Measurements from ENCODE around the gene WDPCP. TPM values are rescaled to one million over a fixed set of nuclear protein-coding genes. Genes with fewer than 3 reads are reported as not detected.

WDPCP gene
- total and polyA plus RNA-seq, 10 of the 15 experiments (the other 5 are each of a cell fraction or from before 2014, with no cell fraction given): 2.1 to 7.9 (median 4.6) TPM

- H3K9me3 ChIP-seq (replicated peaks; ENCODE audit: control insufficient read depth, insufficient read depth, low read length): no peaks in the 10 kb centered on the region
- H3K4me1 ChIP-seq (ENCODE audit: control insufficient read depth, insufficient read depth, low read length): peaks cover 6% of the 10 kb centered on the region
- peak overlapping the region; percentile 2 for H3K4me2 ChIP-seq (ENCODE audit: control insufficient read depth, insufficient read depth)
- peak overlapping the region; percentile 95 for H3K9ac ChIP-seq (ENCODE audit: control insufficient read depth, insufficient read depth, low read length)
- FAIRE-seq: no peak
- peaks cover 51% of the 10 kb centered on the region for H3K79me2 ChIP-seq (ENCODE audit: control insufficient read depth, insufficient read depth, low read length)
- RAD21 ChIA-PET (ENCODE audit: unreplicated experiment): interaction anchor here (1.0 to 1.6 kb wide), 3 partner anchors 12 to 545 kb away, joined by 3 to 6 read pairs (median 4); no protein-coding TSS in a partner anchor
- 2% methylated on average over 33 of the region's 33 CpGs for WGBS (ENCODE audit: insufficient coverage, insufficient replicate concordance, low lambda C conversion rate, missing lambda C conversion rate)
- in situ Hi-C loops (cut with MboI) (no loop called here), intact Hi-C loops (cut with micrococcal nuclease; ENCODE audit: unreplicated experiment) (loop anchor here (5.0 kb wide), 1 partner anchor 254 kb away; the partner anchor contains the start of gene UGP2)
- H3K4me3 ChIP-seq: peak overlapping the region; percentile 91
- peak overlapping the region; percentile 96 for H2AFZ ChIP-seq (ENCODE audit: control insufficient read depth, low read depth, low read length)
- SMC1A ChIA-PET (ENCODE audit: uncharacterized antibody, unreplicated experiment): interaction anchor here (0.6 to 1.7 kb wide), 6 partner anchors 10 to 256 kb away, joined by 3 to 8 read pairs (median 4); partner anchors contain the start of gene UGP2
- TF ChIP-seq RUNX3 (IDR thresholded peaks at IDR 0.05; ENCODE audit: low read length) (0 out of 2 replicates have a peak, but pooled peaks have one; percentile 11), ZNF24 (IDR thresholded peaks at IDR 0.05) (peak; percentile 55; the same call in 1 of the 2 replicates), POLR2A (IDR thresholded peaks at IDR 0.05; ENCODE audit: low read depth, low read length) (peak; percentile 2; the same call in 1 of the 2 replicates), CBX5 (IDR thresholded peaks at IDR 0.05; ENCODE audit: low read depth) (0 out of 2 replicates have a peak, but pooled peaks have one; percentile 56), CREB1 (IDR thresholded peaks at IDR 0.05; ENCODE audit: low read depth) (no peak), LARP7 (IDR thresholded peaks at IDR 0.05) (peak; percentile 61), BRCA1 (IDR thresholded peaks at IDR 0.05; ENCODE audit: low read depth, low read length) (no peak), NFYA (IDR thresholded peaks at IDR 0.05; ENCODE audit: borderline replicate concordance, low read depth, low read length) (no peak), ZNF217 (IDR thresholded peaks at IDR 0.05) (peak; percentile 58; the same call in 1 of the 2 replicates), ZNF687 (IDR thresholded peaks at IDR 0.05) (peak; percentile 35; the same call in 1 of the 2 replicates), SMARCA5 (IDR thresholded peaks at IDR 0.05) (peak; percentile 73), ZBTB11 (CRISPR knock-in tag; IDR thresholded peaks at IDR 0.05) (peak; percentile 84), JUND (IDR thresholded peaks at IDR 0.05; ENCODE audit: low read depth, low read length) (no peak)
- H3K27me3 ChIP-seq (replicated peaks in 1 of 2; ENCODE audit: control insufficient read depth in 2 of 2, insufficient read depth in 2 of 2, low read length in 1 of 2): no peaks in the 10 kb centered on the region
- H4K20me1 ChIP-seq (ENCODE audit: control insufficient read depth, insufficient read depth): no peaks in the 10 kb centered on the region
- DNase-seq (ENCODE audit: low read depth, low spot score): no peak
- 0 out of 4 replicates have a peak, but pooled peaks cover 0 to 4% of the 10 kb centered on the region in 2 experiments for H3K36me3 ChIP-seq (ENCODE audit: control insufficient read depth in 2 of 2, insufficient read depth in 2 of 2, low read length in 1 of 2)
- ATAC-seq: peak; percentile 1
- POLR2A ChIA-PET: interaction anchor here (1.4 to 1.8 kb wide), 3 partner anchors 9 to 254 kb away, joined by 5 to 10 read pairs (median 5); partner anchors contain the start of gene UGP2
- no TSS peak for BruUV-seq (replicated peaks)
- CTCF ChIA-PET: interaction anchor here (0.5 to 1.0 kb wide), 3 partner anchors 40 to 495 kb away, joined by 3 read pairs; no protein-coding TSS in a partner anchor
- H3K27ac ChIP-seq (ENCODE audit: control insufficient read depth, insufficient read depth): peak overlapping the region; percentile 93
These were observed 378 bp downstream of the WDPCP start for GRCh38 chr2:63587814-63588384.
